WTC11 (cell line): ENCODE results near the gene NATD1. TPM values are rescaled to one million over a fixed set of nuclear protein-coding genes. Genes with fewer than 3 reads are reported as not detected.
"Not testable (repeated sequence)": the region's sequence is repeated elsewhere in the genome, so short reads cannot be mapped to it uniquely, and the experiment has no call there.

Experiments used
- ATAC-seq: fragments of 200-7000 bp; cut with Tn5 transposase; 2 replicates; pipeline ENCODE4 v1.10.0; 2021; ENCODE audit warnings: mild to moderate bottlenecking, moderate library complexity
- CTCF ChIA-PET: fragments of 300-600 bp; sonication (Branson Sonifier 250); formaldehyde crosslinking; loops from one replicate; lab custom pipeline; 2021; ENCODE audit warnings: antibody characterized with exemption; lab: Charles Lee
- POLR2A ChIA-PET: fragments of 350-600 bp; sonication (Branson Sonifier 250); formaldehyde crosslinking; loops from one replicate; lab custom pipeline; 2021; ENCODE audit warnings: antibody characterized with exemption; lab: Charles Lee
- DNase-seq: peaks from one replicate; pipeline ENCODE4 v3.0.0; 2021; ENCODE audit warnings: low spot score
- H3K27ac Mint-ChIP-seq: 2 replicates; pipeline ENCODE4 v1.8.0; 2021; ENCODE audit warnings: mixed read lengths
- H3K27me3 Mint-ChIP-seq: 2 replicates; pipeline ENCODE4 v1.8.0; 2021; ENCODE audit warnings: low read depth, mild to moderate bottlenecking, moderate library complexity, mixed read lengths
- H3K36me3 Mint-ChIP-seq: 2 replicates; pipeline ENCODE4 v1.8.0; 2021; ENCODE audit warnings: mixed read lengths
- H3K4me1 Mint-ChIP-seq: 2 replicates; pipeline ENCODE4 v1.8.0; 2022; ENCODE audit warnings: mixed read lengths
- H3K4me3 Mint-ChIP-seq: 2 replicates; pipeline ENCODE4 v1.8.0; 2021; ENCODE audit warnings: mild to moderate bottlenecking, moderate library complexity, mixed read lengths
- H3K9me3 Mint-ChIP-seq: 2 replicates; pipeline ENCODE4 v1.8.0; 2021; ENCODE audit warnings: mixed read lengths
- CBFB ChIP-seq: sonication (generic); formaldehyde crosslinking; IDR thresholded peaks from 2 replicates; pipeline ENCODE4 v1.8.1; 2022; ENCODE audit warnings: mild to moderate bottlenecking, low read depth, missing genetic modification reagents
- CREM ChIP-seq: sonication (generic); formaldehyde crosslinking; IDR thresholded peaks from 2 replicates; pipeline ENCODE4 v1.8.1; 2022; ENCODE audit warnings: mild to moderate bottlenecking, missing genetic modification reagents, moderate library complexity
- FOXP1 ChIP-seq: sonication (generic); formaldehyde crosslinking; IDR thresholded peaks from 2 replicates; pipeline ENCODE4 v1.8.0; 2022; ENCODE audit warnings: missing genetic modification reagents, mild to moderate bottlenecking, moderate library complexity, borderline replicate concordance
- GABPB1 ChIP-seq: sonication (generic); formaldehyde crosslinking; IDR thresholded peaks from 2 replicates; pipeline ENCODE4 v1.8.1; 2023; ENCODE audit warnings: mild to moderate bottlenecking, missing genetic modification reagents
- HMGA2 ChIP-seq: fragments of 250-450 bp; sonication (Bioruptor Pico); IDR thresholded peaks from 2 replicates; pipeline ENCODE4 v1.4.0; 2021; ENCODE audit warnings: mild to moderate bottlenecking, moderate library complexity
- MXD4 ChIP-seq: fragments of 250-450 bp; sonication (Bioruptor Pico); IDR thresholded peaks from 2 replicates; pipeline ENCODE4 v1.8.0; 2021; ENCODE audit warnings: mild to moderate bottlenecking, moderate library complexity, borderline replicate concordance
- NR3C1 ChIP-seq: sonication (generic); formaldehyde crosslinking; conservative IDR thresholded peaks from 2 replicates; pipeline ENCODE4 v1.8.1; 2023; ENCODE audit warnings: low read depth, mild to moderate bottlenecking, missing genetic modification reagents
- ZNF671 ChIP-seq: fragments of 250-450 bp; sonication (Bioruptor Pico); IDR thresholded peaks from 2 replicates; pipeline ENCODE4 v1.8.0; 2021; ENCODE audit warnings: mild to moderate bottlenecking
- total RNA-seq: library from RNA; stranded (reverse); gene quantifications from 3 replicates; pipeline ENCODE4 v1.2.3, GENCODE V29; 2021
- TF ChIP-seq, protein P1 (sequence below): sonication (generic); formaldehyde crosslinking; IDR thresholded peaks from 2 replicates; pipeline ENCODE4 v1.8.1; 2023; ENCODE audit warnings: mild to moderate bottlenecking, missing genetic modification reagents, moderate library complexity
- TF ChIP-seq, protein P2 (sequence below): sonication (generic); formaldehyde crosslinking; conservative IDR thresholded peaks from 2 replicates; pipeline ENCODE4 v1.8.1; 2023; ENCODE audit warnings: mild to moderate bottlenecking, low read depth, missing genetic modification reagents, moderate library complexity
- TF ChIP-seq, protein P3 (sequence below): fragments of 250-450 bp; sonication (Bioruptor Pico); conservative IDR thresholded peaks from 2 replicates; pipeline ENCODE4 v1.9.0; 2021; ENCODE audit warnings: mild to moderate bottlenecking
- TF ChIP-seq, protein P4 (sequence below): sonication (generic); formaldehyde crosslinking; IDR thresholded peaks from 2 replicates; pipeline ENCODE4 v1.8.1; 2022; ENCODE audit warnings: low read depth, missing genetic modification reagents, borderline replicate concordance
- TF ChIP-seq, protein P5 (sequence below): fragments of 200-600 bp; IDR thresholded peaks from 2 replicates; pipeline ENCODE4 v1.8.0; 2022; ENCODE audit warnings: antibody characterized with exemption
- TF ChIP-seq, protein P6 (sequence below): sonication (generic); formaldehyde crosslinking; IDR thresholded peaks from 2 replicates; pipeline ENCODE4 v1.8.0; 2023; ENCODE audit warnings: missing genetic modification reagents, mild to moderate bottlenecking, borderline replicate concordance
- TF ChIP-seq, protein P7 (sequence below): sonication (generic); formaldehyde crosslinking; IDR thresholded peaks from 2 replicates; pipeline ENCODE4 v1.8.1; 2022; ENCODE audit warnings: mild to moderate bottlenecking, missing genetic modification reagents, moderate library complexity, borderline replicate concordance

Gene NATD1
- total RNA-seq, 1 experiment from 2014 or later, result 10.1 TPM

DNA sequence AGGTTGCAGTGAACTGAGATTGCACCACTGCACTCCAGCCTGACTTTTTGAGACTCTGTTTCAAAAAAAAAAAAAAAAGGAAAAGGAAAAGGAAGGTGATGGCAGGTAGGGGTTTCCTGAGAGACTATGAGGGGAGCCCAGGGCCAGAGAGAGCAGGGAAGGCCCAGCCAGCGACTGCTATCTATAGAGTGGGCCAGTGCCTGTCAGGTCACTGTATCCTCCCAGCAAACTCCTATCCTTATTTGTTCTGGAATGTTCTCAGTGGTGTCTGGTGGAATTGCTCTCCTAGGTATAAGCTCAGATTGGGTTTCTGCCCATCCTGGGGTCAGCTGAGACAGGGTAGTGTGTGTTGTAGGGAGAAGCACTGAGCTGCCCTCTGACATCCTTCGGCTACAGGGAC, 24.4 kb downstream of the NATD1 start (continued):
- TF ChIP-seq, protein P1, sequence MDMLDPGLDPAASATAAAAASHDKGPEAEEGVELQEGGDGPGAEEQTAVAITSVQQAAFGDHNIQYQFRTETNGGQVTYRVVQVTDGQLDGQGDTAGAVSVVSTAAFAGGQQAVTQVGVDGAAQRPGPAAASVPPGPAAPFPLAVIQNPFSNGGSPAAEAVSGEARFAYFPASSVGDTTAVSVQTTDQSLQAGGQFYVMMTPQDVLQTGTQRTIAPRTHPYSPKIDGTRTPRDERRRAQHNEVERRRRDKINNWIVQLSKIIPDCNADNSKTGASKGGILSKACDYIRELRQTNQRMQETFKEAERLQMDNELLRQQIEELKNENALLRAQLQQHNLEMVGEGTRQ (CRISPR knock-in tag), result no peak
- TF ChIP-seq CBFB, result no peak
- TF ChIP-seq ZNF671 (CRISPR knock-in tag), result no peak
- no peak for TF ChIP-seq HMGA2 (CRISPR knock-in tag)
- TF ChIP-seq, protein P2, sequence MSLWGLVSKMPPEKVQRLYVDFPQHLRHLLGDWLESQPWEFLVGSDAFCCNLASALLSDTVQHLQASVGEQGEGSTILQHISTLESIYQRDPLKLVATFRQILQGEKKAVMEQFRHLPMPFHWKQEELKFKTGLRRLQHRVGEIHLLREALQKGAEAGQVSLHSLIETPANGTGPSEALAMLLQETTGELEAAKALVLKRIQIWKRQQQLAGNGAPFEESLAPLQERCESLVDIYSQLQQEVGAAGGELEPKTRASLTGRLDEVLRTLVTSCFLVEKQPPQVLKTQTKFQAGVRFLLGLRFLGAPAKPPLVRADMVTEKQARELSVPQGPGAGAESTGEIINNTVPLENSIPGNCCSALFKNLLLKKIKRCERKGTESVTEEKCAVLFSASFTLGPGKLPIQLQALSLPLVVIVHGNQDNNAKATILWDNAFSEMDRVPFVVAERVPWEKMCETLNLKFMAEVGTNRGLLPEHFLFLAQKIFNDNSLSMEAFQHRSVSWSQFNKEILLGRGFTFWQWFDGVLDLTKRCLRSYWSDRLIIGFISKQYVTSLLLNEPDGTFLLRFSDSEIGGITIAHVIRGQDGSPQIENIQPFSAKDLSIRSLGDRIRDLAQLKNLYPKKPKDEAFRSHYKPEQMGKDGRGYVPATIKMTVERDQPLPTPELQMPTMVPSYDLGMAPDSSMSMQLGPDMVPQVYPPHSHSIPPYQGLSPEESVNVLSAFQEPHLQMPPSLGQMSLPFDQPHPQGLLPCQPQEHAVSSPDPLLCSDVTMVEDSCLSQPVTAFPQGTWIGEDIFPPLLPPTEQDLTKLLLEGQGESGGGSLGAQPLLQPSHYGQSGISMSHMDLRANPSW (CRISPR knock-in tag), result no peak
- TF ChIP-seq, protein P3, sequence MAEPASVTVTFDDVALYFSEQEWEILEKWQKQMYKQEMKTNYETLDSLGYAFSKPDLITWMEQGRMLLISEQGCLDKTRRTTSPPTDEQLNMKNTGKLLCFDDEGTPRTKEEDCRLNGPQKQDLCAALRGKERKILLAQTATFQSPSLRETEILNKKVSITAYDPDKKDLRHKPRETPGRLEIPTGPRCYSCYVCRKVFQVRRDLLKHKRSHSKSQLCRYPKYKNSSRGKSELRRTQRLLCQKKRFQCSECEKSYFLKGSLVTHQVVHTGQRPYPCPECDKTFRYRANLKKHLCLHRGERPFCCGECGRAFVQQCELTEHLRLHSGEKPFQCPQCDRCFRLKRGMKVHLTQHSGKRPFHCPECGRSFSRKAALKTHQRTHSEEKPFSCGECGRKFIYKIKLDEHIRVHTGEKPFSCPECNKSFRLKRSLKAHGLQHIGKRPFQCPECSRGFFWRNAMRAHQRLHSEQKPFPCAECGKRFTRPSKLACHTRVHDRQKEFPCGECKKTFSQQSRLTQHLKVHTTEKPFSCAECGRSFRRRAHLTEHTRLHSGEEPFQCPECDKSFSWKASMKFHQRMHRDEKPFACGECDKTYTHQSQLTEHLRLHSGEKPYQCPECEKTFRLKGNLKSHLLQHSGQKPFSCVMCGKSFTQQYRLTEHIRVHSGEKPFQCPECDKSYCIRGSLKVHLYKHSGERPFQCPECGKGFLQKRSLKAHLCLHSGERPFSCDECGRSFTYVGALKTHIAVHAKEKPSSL (CRISPR knock-in tag), result no peak
- no peak for TF ChIP-seq NR3C1 (CRISPR knock-in tag)

DNA sequence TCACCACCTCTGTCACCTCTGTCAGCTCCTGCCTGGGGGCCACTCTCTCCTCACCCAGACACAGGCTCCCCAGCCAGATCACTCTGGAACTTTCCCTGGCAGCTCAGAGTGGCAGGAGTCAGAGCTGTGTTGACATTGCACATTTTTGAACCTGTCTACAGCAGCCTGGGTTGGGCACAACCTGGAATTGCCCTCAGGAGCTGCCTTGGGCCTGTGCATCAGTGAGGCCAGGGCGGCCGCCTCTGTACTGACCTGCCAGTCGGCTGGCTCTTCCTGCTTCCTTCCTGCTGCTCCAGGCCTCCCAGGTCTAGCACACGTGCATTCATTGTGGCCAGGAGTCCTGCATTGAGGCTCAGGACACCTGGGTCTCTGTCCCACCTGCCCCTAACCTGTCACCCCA, 25.1 kb downstream of the NATD1 start:
- Mint-ChIP-seq H3K9me3 (peaks cover 11% of the 10 kb centered on the region), H3K4me1 (no peaks in the 10 kb centered on the region)
- peak; percentile 41 for ATAC-seq

DNA sequence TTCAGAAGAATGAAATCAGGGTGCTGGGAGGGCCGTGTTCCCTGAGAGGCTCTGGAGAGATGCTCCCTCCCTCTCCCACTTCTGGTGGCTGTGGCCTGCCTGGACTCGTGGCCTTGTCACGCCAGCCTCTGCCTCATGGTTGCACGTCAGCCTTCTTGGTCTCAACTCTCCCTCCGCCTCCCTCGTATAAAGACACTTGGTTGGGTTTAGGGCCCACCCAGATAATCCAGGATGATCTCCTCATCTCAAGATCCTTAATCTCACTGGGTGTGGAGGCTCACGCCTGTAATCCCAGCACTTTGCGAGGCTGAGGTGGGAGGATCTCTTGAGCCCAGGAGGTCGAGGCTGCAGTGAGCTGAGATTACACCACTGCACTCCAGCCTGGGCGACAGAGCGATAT, 25.9 kb downstream of the NATD1 start:
- DNase-seq, H3K9me3 Mint-ChIP-seq, ATAC-seq, POLR2A ChIA-PET, H3K27me3 Mint-ChIP-seq, CTCF ChIA-PET, H3K4me3 Mint-ChIP-seq, H3K36me3 Mint-ChIP-seq, H3K4me1 Mint-ChIP-seq: not testable (repeated sequence)
- H3K27ac Mint-ChIP-seq, result 0 out of 2 replicates have a peak overlapping the region, but pooled peaks have one; percentile 27

More for the DNA sequence above, 25.1 kb downstream of the NATD1 start:
- ChIA-PET CTCF (no interaction called here), POLR2A (no interaction called here)
- Mint-ChIP-seq H3K4me3 (no peak overlapping the region), H3K27ac (no peak overlapping the region), H3K27me3 (0 out of 2 replicates have a peak, but pooled peaks cover under 1% of the 10 kb centered on the region), H3K36me3 (peaks cover 5% of the 10 kb centered on the region; the same call in 1 of the 2 replicates)
- no peak for DNase-seq
- TF ChIP-seq CREM (CRISPR knock-in tag) (no peak), HMGA2 (CRISPR knock-in tag) (no peak), FOXP1 (no peak)
- TF ChIP-seq, protein P4, sequence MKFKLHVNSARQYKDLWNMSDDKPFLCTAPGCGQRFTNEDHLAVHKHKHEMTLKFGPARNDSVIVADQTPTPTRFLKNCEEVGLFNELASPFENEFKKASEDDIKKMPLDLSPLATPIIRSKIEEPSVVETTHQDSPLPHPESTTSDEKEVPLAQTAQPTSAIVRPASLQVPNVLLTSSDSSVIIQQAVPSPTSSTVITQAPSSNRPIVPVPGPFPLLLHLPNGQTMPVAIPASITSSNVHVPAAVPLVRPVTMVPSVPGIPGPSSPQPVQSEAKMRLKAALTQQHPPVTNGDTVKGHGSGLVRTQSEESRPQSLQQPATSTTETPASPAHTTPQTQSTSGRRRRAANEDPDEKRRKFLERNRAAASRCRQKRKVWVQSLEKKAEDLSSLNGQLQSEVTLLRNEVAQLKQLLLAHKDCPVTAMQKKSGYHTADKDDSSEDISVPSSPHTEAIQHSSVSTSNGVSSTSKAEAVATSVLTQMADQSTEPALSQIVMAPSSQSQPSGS, result no peak

DNA sequence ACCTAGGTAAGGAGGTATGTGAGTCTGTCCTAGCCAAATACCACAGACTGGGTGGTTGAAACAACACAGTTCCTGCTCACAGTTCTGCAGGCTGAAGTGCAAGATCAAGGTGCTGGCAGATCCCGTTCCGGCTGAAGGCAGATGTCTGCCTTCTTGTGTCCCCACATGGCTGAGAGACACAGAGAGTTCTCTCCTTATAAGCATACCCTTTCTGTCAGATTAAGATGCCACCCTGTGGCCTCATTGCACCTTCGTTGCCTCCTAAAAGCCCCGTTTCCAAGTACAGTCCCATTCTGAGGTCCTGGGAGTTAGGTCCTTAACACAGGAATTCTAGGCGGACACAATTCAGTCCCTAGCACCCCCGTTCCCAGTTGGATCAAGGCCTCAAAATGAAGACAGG, 30.1 kb downstream of the NATD1 start:
- Mint-ChIP-seq H3K9me3 (peaks cover 5% of the 10 kb centered on the region), H3K27ac (no peak overlapping the region), H3K36me3 (peaks cover 4% of the 10 kb centered on the region; the same call in 1 of the 2 replicates), H3K27me3 (no peaks in the 10 kb centered on the region), H3K4me1 (peaks cover under 1% of the 10 kb centered on the region; the same call in 1 of the 2 replicates), H3K4me3 (no peak overlapping the region)
- ChIA-PET CTCF (no interaction called here), POLR2A (no interaction called here)
- DNase-seq, result no peak
- TF ChIP-seq, protein P5, sequence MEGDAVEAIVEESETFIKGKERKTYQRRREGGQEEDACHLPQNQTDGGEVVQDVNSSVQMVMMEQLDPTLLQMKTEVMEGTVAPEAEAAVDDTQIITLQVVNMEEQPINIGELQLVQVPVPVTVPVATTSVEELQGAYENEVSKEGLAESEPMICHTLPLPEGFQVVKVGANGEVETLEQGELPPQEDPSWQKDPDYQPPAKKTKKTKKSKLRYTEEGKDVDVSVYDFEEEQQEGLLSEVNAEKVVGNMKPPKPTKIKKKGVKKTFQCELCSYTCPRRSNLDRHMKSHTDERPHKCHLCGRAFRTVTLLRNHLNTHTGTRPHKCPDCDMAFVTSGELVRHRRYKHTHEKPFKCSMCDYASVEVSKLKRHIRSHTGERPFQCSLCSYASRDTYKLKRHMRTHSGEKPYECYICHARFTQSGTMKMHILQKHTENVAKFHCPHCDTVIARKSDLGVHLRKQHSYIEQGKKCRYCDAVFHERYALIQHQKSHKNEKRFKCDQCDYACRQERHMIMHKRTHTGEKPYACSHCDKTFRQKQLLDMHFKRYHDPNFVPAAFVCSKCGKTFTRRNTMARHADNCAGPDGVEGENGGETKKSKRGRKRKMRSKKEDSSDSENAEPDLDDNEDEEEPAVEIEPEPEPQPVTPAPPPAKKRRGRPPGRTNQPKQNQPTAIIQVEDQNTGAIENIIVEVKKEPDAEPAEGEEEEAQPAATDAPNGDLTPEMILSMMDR, result no peak
- TF ChIP-seq GABPB1 (CRISPR knock-in tag) (no peak), MXD4 (CRISPR knock-in tag) (no peak)
- TF ChIP-seq, protein P6, sequence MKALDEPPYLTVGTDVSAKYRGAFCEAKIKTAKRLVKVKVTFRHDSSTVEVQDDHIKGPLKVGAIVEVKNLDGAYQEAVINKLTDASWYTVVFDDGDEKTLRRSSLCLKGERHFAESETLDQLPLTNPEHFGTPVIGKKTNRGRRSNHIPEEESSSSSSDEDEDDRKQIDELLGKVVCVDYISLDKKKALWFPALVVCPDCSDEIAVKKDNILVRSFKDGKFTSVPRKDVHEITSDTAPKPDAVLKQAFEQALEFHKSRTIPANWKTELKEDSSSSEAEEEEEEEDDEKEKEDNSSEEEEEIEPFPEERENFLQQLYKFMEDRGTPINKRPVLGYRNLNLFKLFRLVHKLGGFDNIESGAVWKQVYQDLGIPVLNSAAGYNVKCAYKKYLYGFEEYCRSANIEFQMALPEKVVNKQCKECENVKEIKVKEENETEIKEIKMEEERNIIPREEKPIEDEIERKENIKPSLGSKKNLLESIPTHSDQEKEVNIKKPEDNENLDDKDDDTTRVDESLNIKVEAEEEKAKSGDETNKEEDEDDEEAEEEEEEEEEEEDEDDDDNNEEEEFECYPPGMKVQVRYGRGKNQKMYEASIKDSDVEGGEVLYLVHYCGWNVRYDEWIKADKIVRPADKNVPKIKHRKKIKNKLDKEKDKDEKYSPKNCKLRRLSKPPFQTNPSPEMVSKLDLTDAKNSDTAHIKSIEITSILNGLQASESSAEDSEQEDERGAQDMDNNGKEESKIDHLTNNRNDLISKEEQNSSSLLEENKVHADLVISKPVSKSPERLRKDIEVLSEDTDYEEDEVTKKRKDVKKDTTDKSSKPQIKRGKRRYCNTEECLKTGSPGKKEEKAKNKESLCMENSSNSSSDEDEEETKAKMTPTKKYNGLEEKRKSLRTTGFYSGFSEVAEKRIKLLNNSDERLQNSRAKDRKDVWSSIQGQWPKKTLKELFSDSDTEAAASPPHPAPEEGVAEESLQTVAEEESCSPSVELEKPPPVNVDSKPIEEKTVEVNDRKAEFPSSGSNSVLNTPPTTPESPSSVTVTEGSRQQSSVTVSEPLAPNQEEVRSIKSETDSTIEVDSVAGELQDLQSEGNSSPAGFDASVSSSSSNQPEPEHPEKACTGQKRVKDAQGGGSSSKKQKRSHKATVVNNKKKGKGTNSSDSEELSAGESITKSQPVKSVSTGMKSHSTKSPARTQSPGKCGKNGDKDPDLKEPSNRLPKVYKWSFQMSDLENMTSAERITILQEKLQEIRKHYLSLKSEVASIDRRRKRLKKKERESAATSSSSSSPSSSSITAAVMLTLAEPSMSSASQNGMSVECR, result no peak
- TF ChIP-seq, protein P7, sequence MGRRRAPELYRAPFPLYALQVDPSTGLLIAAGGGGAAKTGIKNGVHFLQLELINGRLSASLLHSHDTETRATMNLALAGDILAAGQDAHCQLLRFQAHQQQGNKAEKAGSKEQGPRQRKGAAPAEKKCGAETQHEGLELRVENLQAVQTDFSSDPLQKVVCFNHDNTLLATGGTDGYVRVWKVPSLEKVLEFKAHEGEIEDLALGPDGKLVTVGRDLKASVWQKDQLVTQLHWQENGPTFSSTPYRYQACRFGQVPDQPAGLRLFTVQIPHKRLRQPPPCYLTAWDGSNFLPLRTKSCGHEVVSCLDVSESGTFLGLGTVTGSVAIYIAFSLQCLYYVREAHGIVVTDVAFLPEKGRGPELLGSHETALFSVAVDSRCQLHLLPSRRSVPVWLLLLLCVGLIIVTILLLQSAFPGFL, result no peak
- ATAC-seq, result no peak
